ENCODE measurements around the gene SLC25A42.
"Not testable (repeated sequence)": the region's sequence is repeated elsewhere in the genome, so short reads cannot be mapped to it uniquely, and the experiment has no call there.

Gene SLC25A42

DNA sequence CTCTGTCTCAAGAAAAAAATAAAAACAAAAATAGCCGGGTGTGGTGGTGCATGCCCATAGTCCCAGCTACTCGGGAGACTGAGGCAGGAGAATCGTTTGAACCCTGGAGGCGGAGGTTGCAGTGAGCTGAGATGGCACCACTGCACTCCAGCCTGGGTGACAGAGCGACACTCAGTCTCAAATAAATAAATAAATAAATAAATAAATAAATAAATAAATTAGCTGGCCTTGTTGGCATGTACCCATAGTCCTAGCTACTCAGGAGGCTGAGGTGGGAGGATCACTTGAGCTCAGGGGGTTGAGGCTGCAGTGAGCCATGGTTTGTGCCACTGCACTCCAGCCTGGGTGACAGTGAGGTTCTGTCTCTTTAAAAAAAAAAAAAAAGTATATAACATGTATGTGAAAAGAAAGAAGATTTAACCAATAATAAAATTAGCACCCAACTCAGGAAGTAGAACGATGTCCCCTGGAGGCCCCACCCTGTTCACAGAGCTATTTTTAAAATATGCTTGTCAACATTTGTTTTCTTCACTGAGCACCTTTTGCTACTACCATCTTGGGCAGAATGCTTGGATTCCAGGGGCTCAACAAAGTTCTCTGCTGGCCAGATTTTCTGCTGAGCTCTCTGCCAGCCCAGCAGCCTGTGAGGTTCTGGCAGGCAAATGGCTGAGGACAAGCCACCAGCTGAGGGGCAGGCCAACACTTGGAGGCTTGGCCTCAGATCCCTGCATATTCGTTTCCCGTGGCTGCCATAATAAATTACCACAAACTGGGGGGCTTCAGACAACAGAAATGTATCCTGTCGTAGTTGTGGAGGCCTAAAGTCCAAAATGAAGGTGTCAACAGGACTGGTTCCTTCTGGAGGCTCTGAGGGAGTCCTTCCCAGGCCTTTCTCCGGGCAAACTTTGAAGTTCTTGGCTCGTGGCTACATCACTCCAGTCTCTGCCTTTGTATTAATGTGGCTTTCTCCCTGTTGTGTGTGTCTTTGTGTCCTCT is 5.2 kb downstream of the SLC25A42 start:
- DNase-seq (ENCODE audit: low spot score) = no peak

DNA sequence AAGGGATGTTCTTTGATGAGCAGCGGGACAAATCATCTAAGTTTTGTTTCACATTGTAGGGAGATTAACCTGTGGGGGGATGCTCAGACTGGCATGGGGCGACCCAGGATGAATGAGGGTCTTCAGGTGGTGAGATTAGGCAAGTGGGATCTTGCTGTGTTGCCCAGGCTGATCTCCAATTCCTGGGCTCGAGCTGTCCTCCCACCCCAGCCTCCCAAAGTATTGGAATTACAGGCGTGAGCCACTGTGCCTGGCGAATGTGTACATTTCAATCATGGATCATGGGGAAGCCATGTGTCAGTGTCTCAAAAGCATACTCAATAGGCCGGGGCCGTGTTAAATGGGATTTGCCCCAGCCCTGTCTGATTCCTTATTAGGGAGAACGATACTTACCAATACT is 8.1 kb downstream of the SLC25A42 start:
- no peak for DNase-seq (ENCODE audit: low spot score)

DNA sequence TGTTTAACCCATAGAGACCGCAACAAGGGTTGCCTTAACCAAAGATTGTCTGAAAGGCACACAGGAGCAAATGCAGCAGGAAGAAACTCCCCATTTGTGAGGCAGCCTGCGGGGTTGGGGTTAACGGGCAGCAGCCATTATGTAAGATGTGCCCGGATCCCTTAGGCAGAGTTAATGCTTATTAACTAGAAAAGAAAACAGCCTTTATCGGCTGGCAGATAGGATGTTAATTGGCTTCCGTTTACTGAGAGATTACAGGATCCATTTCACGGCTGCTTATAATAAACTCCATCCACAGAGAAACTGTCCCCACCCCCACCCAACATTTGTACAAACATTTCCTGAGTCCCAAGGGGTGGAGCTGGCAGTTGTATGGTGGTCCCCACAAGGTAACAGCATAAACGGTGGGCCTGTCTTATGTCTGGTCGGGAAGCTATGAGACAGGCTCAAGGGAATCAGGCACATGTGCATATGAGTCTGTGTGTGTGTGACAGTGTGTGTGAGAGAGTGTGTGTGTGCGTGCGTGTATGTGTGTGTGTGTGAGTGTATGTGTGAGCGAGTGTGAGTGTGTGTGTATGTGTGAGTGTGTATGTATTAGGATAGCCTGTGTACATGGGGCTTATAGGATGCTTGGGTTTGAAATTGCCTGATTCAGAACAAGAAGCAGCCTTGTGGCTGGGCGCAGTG is 10.5 kb downstream of the SLC25A42 start:
- no peak for DNase-seq (ENCODE audit: low spot score)

DNA sequence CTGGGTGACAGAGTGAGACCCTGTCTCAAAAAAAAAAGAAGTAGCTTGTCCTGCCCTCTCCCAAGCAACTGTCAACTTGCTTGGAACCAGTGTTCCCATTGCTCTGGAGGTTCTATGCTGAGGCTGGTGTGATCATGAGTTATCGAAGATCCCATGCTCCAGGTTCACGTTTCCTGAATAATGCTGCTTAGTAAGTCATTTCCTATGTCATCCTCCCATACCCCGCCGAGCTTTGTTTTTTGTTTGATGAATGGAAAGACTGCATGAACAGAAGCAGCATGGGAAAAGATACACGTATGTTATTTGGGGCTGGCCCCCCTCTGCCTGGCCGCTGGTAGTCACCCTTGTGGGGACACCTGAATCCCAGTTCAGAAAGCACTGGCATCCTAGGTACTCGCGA is 11.3 kb downstream of the SLC25A42 start:
- DNase-seq (ENCODE audit: low spot score) = no peak

DNA sequence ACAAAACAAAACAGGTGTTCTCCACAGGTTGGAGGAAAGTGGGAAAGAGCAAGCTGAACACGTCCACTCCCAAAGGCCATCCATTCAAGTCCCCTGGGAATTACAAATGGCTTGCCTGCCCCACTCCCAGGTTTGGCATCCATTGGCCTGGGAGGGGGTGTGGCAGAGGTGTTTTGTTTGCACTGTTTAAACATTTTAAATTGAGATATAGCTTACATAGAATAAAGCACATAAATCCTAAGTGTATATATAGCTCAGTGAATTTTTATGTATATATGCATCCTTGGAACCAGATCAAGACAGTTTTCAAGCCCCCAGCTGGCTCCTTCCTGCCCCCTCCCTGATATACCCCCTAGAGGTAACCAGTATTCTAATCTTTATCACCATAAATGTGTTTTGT is 12.7 kb downstream of the SLC25A42 start:
- DNase-seq (ENCODE audit: low spot score) = no peak

DNA sequence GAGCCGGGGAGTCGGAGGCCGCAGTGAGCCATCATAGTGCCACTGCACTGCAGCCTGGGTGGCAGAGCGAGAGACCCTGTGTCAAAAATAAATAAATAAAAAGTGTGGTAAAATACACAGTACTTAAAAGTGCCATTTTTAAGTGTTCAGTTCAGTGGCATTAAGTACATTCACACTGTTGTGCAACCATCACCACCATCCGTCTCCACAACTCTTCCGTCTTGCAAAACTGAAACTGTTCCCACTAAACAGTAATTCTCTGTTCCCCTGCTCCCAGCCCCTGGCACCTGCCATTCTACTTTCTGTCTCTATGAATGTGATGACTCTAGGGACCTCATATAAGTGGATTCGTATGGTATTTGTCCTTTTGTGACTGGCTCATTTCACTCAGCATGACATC is 13.3 kb downstream of the SLC25A42 start:
- DNase-seq (ENCODE audit: low spot score) = no peak

DNA sequence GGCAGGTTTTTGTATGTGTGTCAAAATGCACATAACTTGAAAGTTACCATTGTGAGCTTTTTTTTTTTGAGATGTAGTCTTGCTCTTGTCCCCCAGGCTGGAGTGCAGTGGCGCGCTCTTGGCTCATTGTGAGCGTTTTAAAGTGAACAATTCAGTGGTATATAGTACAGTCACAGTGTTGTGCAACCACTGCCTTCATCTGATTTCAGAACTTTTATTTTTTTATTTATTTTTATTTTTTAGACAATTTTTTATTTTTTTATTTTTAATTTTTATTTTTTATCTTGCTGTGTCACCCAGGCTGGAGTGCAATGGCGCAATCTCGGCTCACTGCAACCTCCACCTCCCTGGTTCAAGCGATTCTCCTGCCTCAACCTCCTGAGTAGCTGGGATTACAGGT is 15.0 kb downstream of the SLC25A42 start:
- no peak for DNase-seq (ENCODE audit: low spot score)

DNA sequence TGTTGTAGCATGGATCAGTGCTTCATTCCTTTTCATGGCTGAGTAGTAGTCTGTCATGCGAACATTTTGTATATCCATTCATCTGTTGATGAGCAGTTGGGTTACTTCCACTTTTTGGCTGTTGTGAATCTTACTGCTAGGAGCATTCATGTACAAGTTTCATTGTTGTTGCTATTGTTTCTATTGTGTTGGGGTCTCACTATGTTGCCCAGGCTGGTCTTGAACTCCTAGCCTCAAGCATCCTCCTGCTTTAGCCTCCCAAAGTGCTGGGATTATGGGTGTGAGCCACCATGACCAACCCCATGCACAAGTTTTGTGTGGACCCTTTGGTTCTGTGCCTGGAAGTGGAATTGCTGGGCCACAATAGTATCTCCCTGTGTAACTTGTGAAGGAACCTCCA is 15.8 kb downstream of the SLC25A42 start:
- DNase-seq (ENCODE audit: low spot score) = no peak

DNA sequence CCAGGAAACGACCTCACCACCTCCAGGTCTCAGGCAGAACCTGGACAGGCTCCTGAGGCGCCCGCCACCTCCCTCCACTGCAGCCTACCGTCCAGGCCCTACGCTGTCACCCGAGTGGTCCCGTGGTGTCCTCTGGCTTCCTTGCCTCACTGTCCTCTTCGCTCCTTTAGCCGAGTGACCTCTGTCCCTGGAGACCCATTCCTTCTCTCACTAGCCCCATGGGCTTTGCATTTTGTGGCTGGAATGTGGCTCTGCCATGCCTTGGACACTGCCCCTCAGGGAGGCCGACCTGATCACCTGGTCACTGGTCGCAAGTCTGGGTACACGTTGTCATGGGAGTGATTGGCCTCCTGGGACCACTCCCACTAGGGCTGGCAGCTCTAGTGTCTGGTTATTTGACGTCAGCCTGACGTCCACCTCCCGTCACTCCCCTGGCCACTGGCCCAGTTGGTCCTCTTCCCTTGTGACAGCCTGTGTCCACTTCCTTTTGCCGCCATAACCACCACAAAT is 17.9 kb downstream of the SLC25A42 start:
- no peak for DNase-seq (ENCODE audit: low spot score)

DNA sequence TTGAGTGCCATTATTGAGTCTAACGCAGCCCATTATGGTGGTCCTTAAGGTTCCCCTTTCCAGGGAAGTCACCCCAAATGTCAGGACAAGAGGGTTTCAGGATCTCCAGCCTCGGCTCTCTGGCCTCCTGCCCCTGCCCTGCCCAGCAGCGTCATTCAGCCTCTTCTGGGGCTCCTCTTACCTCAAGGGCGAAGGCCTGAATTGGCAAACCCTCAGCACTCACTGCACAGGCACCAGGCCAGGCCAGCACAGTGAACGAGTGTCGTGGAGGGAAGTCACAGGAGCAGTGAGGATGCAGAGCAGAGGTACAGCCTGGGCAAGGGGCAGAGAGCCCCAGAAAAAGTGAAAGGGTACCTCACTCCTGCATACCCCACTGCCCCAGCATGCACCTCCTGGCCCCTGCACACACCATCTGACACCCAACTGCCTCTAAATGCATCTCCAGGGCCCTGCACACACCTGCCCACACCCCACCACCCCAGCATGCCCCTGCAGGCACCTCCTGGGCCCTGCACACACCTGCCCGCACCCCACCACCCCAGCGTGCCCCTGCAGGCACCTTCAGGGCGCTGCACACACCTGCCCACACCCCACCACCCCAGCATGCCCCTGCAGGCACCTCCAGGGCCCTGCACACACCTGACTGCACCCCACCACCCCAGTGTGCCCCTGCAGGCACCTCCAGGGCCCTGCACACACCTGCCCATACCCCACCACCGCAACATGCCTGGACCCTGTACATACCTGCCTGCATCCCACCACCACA is 19.8 kb downstream of the SLC25A42 start:
- DNase-seq (ENCODE audit: low spot score) = no peak

DNA sequence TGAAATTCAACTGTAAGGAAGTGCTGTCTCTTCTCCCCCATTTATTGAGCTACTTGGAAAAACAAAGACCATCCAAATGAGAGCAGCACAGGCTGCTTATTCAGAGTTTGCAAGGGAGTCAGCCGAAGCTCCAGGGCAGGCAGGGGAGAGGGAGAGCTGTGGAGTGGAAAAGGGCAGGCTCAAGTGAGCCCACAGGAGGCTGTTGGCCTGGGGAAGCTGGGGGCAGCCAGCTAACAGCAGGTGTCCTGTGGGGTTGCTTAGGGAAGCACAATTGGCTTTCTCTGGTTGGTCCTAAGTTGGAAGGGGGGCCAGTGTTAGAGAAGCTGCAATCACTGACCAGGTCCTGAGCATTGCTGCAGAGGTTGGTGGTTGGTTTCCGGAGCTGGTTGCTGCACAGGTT is 23.9 kb downstream of the SLC25A42 start:
- no peak for DNase-seq (ENCODE audit: low spot score)

DNA sequence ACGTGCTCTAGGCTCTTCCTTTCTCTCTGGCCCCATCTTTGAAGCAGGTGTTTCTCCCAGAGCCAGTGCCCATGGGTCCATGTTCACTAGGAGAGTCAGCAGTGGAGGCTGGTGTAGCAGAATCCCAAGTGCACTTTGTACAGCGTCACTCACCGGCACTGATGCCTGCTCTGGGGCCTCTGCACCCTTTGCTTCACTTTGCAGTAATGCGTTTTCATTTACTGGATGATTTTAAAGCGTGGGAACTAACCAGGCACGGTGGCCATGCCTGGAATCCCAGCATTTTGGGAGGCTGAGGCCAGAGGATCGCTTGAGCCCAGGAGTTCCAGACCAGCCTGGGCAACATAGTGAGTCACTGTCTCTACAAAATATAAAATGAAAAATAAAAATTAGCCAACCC is 30.7 kb downstream of the SLC25A42 start:
- DNase-seq (ENCODE audit: low spot score) = no peak

DNA sequence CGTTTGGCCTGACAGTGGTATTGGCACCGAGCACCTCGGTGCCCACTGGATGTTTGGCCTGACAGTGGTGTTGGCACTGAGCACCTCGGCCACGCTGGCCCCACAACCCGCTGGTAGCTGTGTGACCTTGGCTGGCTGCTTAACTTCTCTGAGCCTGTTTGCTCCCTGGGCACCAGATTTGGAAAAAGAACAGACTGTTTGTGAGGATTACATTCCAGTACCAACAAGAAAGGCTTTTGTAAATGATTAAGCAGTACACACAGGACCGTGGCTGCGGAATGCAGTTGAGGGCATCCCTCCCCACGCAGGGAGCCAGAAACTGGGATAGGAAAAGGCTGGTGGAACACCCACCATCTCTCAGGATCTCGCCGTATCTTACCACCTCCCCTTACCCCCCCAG is 31.9 kb downstream of the SLC25A42 start:
- no peak for DNase-seq (ENCODE audit: low spot score)

DNA sequence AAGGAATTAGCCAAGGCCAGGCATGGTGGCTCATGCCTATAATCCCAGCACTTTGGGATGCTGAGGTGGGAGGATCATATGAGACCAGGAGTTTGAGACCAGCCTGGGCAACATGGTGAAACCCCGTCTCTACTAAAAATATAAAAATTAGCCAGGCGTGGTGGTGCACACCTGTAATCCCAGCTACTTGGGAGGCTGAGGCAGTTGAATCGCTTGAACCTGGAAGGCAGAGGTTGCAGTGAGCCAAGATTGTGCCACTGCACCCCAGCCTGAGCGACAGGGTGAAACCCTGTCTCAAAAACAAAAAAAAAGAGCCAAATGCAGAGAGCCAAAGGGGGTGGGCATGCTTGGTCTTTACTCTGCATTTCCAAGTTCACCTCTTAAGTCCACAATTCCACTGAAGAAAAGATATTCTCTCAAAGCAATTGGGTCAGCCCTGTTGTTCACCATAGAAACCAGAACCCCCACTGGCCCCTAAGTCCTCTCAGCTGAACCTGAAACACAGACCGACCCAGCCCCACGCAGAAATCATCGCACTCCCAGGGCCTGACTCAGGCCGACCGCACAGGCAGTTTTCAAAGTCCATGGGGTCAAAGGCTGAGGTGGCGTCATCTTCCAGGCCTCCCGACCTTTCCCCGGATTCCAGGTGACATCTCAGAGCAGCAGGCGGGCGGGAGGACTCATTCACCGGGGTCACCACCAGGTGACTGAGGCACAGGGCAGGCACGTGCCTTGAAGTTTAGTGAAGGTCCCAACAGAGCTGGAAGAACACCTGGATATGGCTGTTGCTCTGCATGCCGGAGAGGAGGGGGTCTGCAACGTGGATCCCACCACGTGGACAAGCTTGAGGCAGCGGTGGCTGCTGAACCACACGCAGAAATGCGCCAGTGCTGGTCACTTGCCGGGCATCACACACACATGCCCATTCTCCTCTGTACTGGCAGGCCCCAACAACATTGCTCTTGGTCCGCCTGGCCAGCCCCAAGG is 33.1 kb downstream of the SLC25A42 start:
- DNase-seq (ENCODE audit: low spot score) = peak; percentile 58

DNA sequence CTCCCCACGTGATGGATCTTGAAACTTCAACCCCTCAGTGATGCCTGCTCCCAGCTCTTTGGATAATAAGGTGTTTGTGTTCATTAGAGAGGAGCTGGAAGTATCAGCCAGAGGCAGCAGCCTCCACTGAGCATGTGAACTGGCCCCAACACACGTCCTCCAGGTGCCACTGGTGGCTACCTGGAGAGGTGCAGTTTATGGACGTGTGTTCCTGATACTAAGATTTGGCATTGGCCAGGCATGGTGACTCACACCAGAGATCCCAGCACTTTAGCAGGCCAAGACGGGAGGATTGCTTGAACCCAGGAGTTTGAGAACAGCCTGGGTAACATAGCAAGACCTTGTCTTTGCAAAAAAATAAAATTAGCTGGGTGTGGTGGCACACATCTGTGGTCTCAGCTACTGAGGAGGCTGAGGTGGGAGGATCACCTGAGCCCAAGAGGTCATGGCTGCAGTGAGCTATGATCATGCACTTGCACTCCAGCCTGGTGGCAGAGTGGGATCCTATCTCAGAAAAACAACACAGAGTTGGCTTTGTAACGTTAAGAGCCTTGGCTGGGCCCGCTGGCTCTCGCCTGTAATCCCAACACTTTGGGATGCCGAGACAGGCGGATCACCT is 34.4 kb downstream of the SLC25A42 start:
- DNase-seq (ENCODE audit: low spot score) = no peak

DNA sequence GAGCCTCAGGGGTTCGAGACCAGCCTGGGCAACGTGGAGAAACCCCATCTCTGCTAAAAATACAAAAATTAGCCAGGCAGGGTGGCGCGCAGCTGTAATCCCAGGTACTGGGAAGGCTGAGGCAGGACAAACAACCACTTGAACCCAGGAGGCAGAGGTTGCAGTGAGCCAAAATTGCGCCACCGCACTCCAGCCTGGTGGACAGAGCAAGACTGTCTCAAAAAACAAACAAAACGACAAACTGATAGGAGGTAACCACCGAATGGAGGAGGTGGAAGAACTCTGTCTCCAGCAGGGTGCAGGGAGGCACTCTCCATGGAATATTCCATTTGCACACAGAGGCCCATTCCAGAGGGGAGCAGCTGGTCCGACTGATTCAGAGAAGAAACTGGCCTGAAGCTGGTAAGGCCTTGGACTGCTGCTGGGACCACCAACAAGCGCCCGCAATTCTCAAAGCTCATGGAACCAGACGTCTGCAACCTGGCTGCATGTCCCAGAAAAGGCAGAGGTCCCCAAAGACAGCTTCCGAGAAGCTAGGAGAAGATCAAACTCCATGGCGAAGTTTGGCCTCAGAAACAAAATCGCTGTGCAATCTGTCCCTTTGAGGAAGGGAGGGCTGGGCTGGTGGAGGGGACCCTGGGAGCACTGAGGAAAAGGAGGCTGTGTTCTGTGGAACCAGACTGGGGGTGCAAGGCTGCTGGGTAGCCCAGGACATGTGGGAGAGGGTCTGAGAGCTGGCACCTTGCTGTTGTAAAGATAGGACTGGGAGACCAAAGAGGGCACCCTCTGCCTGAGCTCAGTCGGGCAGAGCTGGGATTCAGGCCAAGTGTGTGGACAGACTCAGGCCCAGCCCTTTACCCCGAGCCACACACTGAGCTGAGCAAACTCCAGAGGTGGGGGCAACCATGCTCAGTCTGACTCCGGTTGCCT is 35.2 kb downstream of the SLC25A42 start:
- no peak for DNase-seq (ENCODE audit: low spot score)

DNA sequence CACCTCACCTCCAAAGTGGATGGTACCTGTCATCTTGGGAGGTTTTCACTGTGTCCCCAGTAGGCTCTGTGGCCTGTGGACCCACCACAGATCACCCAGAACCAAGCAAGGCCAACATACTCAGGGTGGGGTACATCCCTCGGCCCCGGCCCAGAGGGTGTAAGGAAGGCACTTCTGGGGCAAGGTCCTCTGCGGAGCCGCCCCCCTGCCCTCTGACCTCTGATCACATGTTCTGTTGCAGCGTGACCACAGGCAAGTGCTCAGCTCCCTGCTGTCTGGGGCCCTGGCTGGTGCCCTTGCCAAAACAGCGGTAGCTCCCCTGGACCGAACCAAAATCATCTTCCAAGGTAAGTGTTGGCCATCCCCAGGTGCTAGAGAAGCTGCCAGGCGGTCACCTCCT is 37.7 kb downstream of the SLC25A42 start:
- DNase-seq (ENCODE audit: low spot score) = no peak

DNA sequence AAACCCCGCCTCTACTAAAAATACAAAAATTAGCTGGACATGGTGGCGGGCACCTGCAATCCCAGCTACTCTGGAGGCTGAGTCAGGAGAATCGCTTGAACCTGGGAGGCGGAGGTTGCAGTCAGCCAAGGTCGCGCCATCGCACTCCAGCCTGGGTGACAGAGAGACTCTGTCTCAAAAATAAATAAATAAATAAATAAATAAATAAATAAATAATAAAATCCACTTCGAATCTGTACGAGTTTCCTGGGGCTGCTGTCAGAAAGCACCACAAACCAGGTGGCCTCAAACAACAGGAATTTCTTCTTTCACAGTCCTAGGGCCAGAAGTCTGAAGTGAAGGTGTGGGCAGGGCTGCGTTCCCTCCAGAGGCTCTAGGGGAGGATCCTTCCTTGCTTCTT is 38.8 kb downstream of the SLC25A42 start:
- DNase-seq (ENCODE audit: low spot score) = not testable (repeated sequence)

DNA sequence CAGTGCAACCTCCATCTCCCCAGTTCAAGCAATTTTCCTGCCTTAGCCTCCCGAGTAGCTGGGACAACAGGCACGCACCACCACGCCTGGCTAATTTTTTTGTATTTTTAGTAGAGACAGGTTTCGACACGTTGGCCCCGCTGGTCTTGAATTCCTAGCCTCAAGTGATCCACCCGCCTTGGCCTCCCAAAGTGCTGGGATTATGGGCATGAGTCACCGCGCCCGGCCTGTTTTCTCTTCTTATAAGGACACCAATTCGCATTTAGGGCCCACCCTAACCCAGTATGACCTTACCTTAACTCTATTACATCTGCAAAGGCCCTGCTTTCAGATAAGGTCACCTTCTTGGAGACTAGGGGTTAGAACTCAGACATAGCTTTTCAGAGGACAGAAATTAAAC is 39.4 kb downstream of the SLC25A42 start:
- DNase-seq (ENCODE audit: low spot score) = no peak

All from LoVo (cell line).